ENCODE measurements around the gene SEC63. TPM values are rescaled to one million over a fixed set of nuclear protein-coding genes. Genes with fewer than 3 reads are reported as not detected.
"Not testable (repeated sequence)": the region's sequence is repeated elsewhere in the genome, so short reads cannot be mapped to it uniquely, and the experiment has no call there.

The SEC63 gene
- total RNA-seq, 2 donors from 2014 or later = 90.7 to 105 TPM

GRCh38 chr6:107879941-107880340, 78.1 kb downstream of the SEC63 start:
- Mint-ChIP-seq H3K4me1 (ENCODE audit: low read depth) (no peaks in the 10 kb centered on the region), H3K27me3 (ENCODE audit: low read depth) (no peaks in the 10 kb centered on the region), H3K4me3 (no peak overlapping the region), H3K27ac (peak overlapping the region; percentile 58), H3K9me3 (no peaks in the 10 kb centered on the region), H3K36me3 (ENCODE audit: insufficient read depth in 2 of 2) (peaks cover 4 to 8% of the 10 kb centered on the region in 2 donors)
- ATAC-seq (replicated peaks in 1 of 2) (no peak), DNase-seq (no peak)

GRCh38 chr6:107877968-107878367, 80.0 kb downstream of the SEC63 start:
- H3K27me3 Mint-ChIP-seq (ENCODE audit: low read depth) = no peaks in the 10 kb centered on the region
- H3K9me3 Mint-ChIP-seq = no peaks in the 10 kb centered on the region
- H3K27ac Mint-ChIP-seq = no peak overlapping the region
- H3K4me1 Mint-ChIP-seq (ENCODE audit: low read depth) = no peaks in the 10 kb centered on the region
- DNase-seq (no peak), ATAC-seq (replicated peaks in 1 of 2) (no peak)
- H3K4me3 Mint-ChIP-seq = no peak overlapping the region
- peaks cover 4 to 8% of the 10 kb centered on the region in 2 donors for H3K36me3 Mint-ChIP-seq (ENCODE audit: insufficient read depth in 2 of 2)

- H3K27ac Mint-ChIP-seq = no peak overlapping the region
- no peaks in the 10 kb centered on the region for H3K9me3 Mint-ChIP-seq
- H3K27me3 Mint-ChIP-seq (ENCODE audit: low read depth) = no peaks in the 10 kb centered on the region
- DNase-seq (no peak), ATAC-seq (replicated peaks in 1 of 2) (no peak)
- H3K4me3 Mint-ChIP-seq = no peak overlapping the region
- H3K4me1 Mint-ChIP-seq (ENCODE audit: low read depth) = peaks cover 25% of the 10 kb centered on the region
- peaks cover 0 to 8% of the 10 kb centered on the region in 2 donors for H3K36me3 Mint-ChIP-seq (ENCODE audit: insufficient read depth in 2 of 2)
Measured at GRCh38 chr6:107871976-107872375, 86.0 kb downstream of the SEC63 start.

DNA sequence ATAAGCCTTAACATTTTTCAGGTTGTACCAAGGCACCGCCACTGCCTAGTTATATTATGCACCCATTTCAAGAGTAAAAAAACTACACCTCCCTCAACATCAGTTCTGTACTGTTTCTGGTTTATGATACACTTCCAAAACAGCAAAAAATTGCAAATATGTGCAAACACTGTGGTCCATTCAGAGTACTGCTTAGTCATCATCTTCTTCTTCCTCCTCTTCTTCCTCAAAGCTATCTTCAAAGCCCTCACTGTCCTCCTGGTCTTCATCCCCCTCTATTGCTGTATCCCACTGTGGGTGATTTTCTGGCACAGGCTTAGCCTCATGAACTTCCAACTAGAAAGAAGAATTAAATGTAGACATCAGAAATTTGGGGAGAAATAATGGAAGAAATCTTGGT, 86.5 kb downstream of the SEC63 start:
- H3K4me3 Mint-ChIP-seq; H3K27me3 Mint-ChIP-seq (ENCODE audit: low read depth); H3K36me3 Mint-ChIP-seq (ENCODE audit: insufficient read depth in 2 of 2); DNase-seq; H3K9me3 Mint-ChIP-seq; ATAC-seq (replicated peaks in 1 of 2): not testable (repeated sequence)
- peaks cover 25% of the 10 kb centered on the region for H3K4me1 Mint-ChIP-seq (ENCODE audit: low read depth)
- peak overlapping the region; percentile 9 for H3K27ac Mint-ChIP-seq

DNA sequence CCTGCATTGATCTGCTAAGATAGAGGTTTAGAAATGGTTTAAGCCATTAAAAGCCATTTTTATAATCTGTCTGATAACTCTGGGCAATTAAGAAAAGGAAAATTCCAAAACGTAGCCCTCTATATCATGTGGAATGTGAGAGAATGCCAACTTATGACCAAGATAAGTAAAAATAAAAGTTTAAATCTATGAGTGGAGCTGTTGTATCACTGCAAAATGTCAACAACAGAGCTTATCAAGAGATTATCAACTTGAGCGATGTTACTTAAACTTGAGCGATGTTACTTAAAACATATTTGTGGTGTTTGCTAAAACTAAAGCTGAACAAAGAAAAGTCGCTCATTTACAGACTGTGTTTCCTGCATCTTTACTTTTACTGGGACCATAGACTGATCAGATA, 87.0 kb downstream of the SEC63 start:
- Mint-ChIP-seq H3K27me3 (ENCODE audit: low read depth) (no peaks in the 10 kb centered on the region), H3K27ac (no peak overlapping the region), H3K9me3 (no peaks in the 10 kb centered on the region), H3K4me3 (no peak overlapping the region), H3K4me1 (ENCODE audit: low read depth) (peaks cover 25% of the 10 kb centered on the region), H3K36me3 (ENCODE audit: insufficient read depth in 2 of 2) (peaks cover 0 to 8% of the 10 kb centered on the region in 2 donors)
- DNase-seq = no peak
- no peak for ATAC-seq (replicated peaks in 1 of 2)

GRCh38 chr6:107870381-107870780, 87.6 kb downstream of the SEC63 start:
- Mint-ChIP-seq H3K4me1 (ENCODE audit: low read depth) (peaks cover 25% of the 10 kb centered on the region), H3K27ac (no peak overlapping the region), H3K27me3 (ENCODE audit: low read depth) (no peaks in the 10 kb centered on the region), H3K9me3 (no peaks in the 10 kb centered on the region), H3K36me3 (ENCODE audit: insufficient read depth in 2 of 2) (peaks cover 0 to 8% of the 10 kb centered on the region in 2 donors), H3K4me3 (no peak overlapping the region)
- no peak for DNase-seq
- no peak for ATAC-seq (replicated peaks in 1 of 2)

- ATAC-seq (replicated peaks in 1 of 2) (no peak), DNase-seq (no peak)
- Mint-ChIP-seq H3K9me3 (no peaks in the 10 kb centered on the region), H3K4me1 (ENCODE audit: low read depth) (peaks cover 25% of the 10 kb centered on the region), H3K27ac (no peak overlapping the region), H3K27me3 (ENCODE audit: low read depth) (no peaks in the 10 kb centered on the region), H3K4me3 (no peak overlapping the region), H3K36me3 (ENCODE audit: insufficient read depth in 2 of 2) (peaks cover 0 to 6% of the 10 kb centered on the region in 2 donors)
Measured at GRCh38 chr6:107869871-107870270, 88.1 kb downstream of the SEC63 start.

DNA sequence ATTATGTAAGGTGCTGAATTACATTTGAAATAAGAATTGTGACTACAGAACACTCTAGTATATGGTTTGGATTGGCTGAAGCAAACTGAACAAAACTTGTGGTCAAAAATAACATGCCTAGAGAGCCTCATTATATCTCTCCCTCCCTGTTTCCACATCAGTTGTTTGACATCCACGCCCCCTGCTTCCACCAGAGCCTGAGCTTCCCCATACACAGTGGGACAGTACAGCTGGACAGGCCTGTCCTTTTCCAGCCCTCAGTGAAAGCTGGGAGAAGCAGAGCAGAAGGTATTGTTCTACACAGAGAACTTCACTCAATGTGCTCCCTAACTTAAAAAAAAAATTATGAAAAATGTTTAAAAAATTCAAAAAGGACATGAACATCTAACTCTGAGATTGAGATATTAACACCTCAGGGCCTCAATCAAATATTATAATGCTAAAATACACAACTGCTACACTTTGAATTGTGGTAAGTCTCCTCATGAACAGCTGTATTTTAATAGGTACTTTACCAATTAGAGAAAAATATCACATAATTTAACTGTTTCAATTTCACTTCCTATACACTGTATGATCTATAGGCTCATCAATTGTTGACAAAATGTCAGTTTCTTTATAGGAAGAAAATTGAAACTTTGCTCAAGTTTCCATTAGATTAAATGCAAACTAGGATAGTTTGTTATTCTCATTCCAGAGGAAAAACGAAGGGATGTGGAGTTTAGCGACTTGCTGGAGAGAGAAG, 89.0 kb downstream of the SEC63 start:
- Mint-ChIP-seq H3K36me3 (ENCODE audit: insufficient read depth in 2 of 2) (peaks cover 0 to 6% of the 10 kb centered on the region in 2 donors), H3K4me3 (no peak overlapping the region), H3K27me3 (ENCODE audit: low read depth) (no peaks in the 10 kb centered on the region), H3K27ac (no peak overlapping the region), H3K4me1 (ENCODE audit: low read depth) (peaks cover 25% of the 10 kb centered on the region), H3K9me3 (no peaks in the 10 kb centered on the region)
- DNase-seq = no peak
- ATAC-seq (replicated peaks in 1 of 2) = no peak

GRCh38 chr6:107867302-107867615, 90.7 kb downstream of the SEC63 start:
- H3K27ac Mint-ChIP-seq = no peak overlapping the region
- H3K36me3 Mint-ChIP-seq (ENCODE audit: insufficient read depth in 2 of 2) = peaks cover 0 to 6% of the 10 kb centered on the region in 2 donors
- H3K4me3 Mint-ChIP-seq = no peak overlapping the region
- peaks cover 4% of the 10 kb centered on the region for H3K27me3 Mint-ChIP-seq (ENCODE audit: low read depth)
- no peaks in the 10 kb centered on the region for H3K9me3 Mint-ChIP-seq
- DNase-seq = no peak
- H3K4me1 Mint-ChIP-seq (ENCODE audit: low read depth) = peaks cover 25% of the 10 kb centered on the region
- peak in 1 of 2 donors; percentile 32 for ATAC-seq (replicated peaks in 1 of 2)

GRCh38 chr6:107866606-107867301, 91.3 kb downstream of the SEC63 start:
- DNase-seq (peak; percentile 17 to 31), ATAC-seq (replicated peaks in 1 of 2) (peak; percentile 44 to 54)
- peak overlapping the region; percentile 65 for H3K27ac Mint-ChIP-seq
- H3K27me3 Mint-ChIP-seq (ENCODE audit: low read depth) = peaks cover 5% of the 10 kb centered on the region
- H3K4me3 Mint-ChIP-seq = no peak overlapping the region
- peaks cover 23% of the 10 kb centered on the region for H3K4me1 Mint-ChIP-seq (ENCODE audit: low read depth)
- H3K36me3 Mint-ChIP-seq (ENCODE audit: insufficient read depth in 2 of 2) = peaks cover 0 to 4% of the 10 kb centered on the region in 2 donors
- no peaks in the 10 kb centered on the region for H3K9me3 Mint-ChIP-seq

GRCh38 chr6:107864226-107865127, 93.5 kb downstream of the SEC63 start:
- peaks cover 5% of the 10 kb centered on the region for H3K4me1 Mint-ChIP-seq (ENCODE audit: low read depth)
- H3K4me3 Mint-ChIP-seq = no peak overlapping the region
- no peaks in the 10 kb centered on the region for H3K9me3 Mint-ChIP-seq
- peaks cover 0 to 3% of the 10 kb centered on the region in 2 donors for H3K36me3 Mint-ChIP-seq (ENCODE audit: insufficient read depth in 2 of 2)
- H3K27me3 Mint-ChIP-seq (ENCODE audit: low read depth) = peaks cover 13% of the 10 kb centered on the region
- no peak overlapping the region for H3K27ac Mint-ChIP-seq
- no peak for ATAC-seq (replicated peaks in 1 of 2)
- no peak for DNase-seq

- no peaks in the 10 kb centered on the region for H3K36me3 Mint-ChIP-seq (ENCODE audit: insufficient read depth in 2 of 2)
- ATAC-seq (replicated peaks in 1 of 2) (no peak), DNase-seq (no peak)
- H3K9me3 Mint-ChIP-seq = no peaks in the 10 kb centered on the region
- no peak overlapping the region for H3K4me3 Mint-ChIP-seq
- peaks cover 13% of the 10 kb centered on the region for H3K27me3 Mint-ChIP-seq (ENCODE audit: low read depth)
- no peak overlapping the region for H3K27ac Mint-ChIP-seq
- peaks cover 3% of the 10 kb centered on the region for H3K4me1 Mint-ChIP-seq (ENCODE audit: low read depth)
Measured at GRCh38 chr6:107862383-107862782, 95.6 kb downstream of the SEC63 start.

- not testable (repeated sequence) for H3K36me3 Mint-ChIP-seq (ENCODE audit: insufficient read depth in 2 of 2); DNase-seq; ATAC-seq (replicated peaks in 1 of 2); H3K4me3 Mint-ChIP-seq; H3K27ac Mint-ChIP-seq; H3K9me3 Mint-ChIP-seq; H3K4me1 Mint-ChIP-seq (ENCODE audit: low read depth)
- H3K27me3 Mint-ChIP-seq (ENCODE audit: low read depth) = peaks cover 13% of the 10 kb centered on the region
Measured at GRCh38 chr6:107860963-107861362, 97.0 kb downstream of the SEC63 start.

Data from activated T-cell treated with anti-CD3 and anti-CD28 coated beads, Interleukin-2, amount 50 U/mL, for 72 hours (primary cell).